Raji (cell line): ENCODE data around the gene LONRF2.

ENCODE experiments used
- POLR2A ChIP-seq: IDR thresholded peaks from 2 replicates; pipeline ENCODE4 v1.6.1; 2011; ENCODE audit warnings: low read depth, low read length, control low read depth; ENCODE audit not compliant: insufficient read depth

Gene LONRF2

GRCh38 chr2:100270381-100271146 lies 51.7 kb downstream of the LONRF2 start:
- TF ChIP-seq POLR2A = no peak

- TF ChIP-seq POLR2A = no peak
These were observed 52.4 kb downstream of the LONRF2 start for GRCh38 chr2:100269889-100270288.

DNA sequence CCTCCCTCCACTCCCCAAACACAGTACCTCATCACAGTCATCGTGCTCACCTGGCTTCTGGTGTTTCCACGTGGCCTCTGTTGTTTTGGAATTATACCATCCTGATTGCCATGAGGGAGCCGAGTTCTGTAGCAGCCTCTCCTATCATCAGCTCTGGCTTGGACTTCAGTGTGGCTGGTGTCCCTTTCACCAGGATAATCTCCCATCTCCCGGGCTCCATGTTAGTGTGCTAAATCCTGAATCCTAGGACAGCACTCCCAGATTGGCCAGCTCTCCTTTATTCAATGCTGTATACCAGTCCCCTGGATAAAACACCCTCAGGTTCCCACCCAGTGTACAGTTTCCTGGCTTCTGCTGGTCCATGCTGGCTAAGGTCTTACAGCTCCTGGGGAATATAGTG lies 53.3 kb downstream of the LONRF2 start:
- TF ChIP-seq POLR2A = no peak

GRCh38 chr2:100267751-100268150 lies 54.5 kb downstream of the LONRF2 start:
- no peak for TF ChIP-seq POLR2A

GRCh38 chr2:100266126-100266525 lies 56.2 kb downstream of the LONRF2 start:
- TF ChIP-seq POLR2A = no peak

DNA sequence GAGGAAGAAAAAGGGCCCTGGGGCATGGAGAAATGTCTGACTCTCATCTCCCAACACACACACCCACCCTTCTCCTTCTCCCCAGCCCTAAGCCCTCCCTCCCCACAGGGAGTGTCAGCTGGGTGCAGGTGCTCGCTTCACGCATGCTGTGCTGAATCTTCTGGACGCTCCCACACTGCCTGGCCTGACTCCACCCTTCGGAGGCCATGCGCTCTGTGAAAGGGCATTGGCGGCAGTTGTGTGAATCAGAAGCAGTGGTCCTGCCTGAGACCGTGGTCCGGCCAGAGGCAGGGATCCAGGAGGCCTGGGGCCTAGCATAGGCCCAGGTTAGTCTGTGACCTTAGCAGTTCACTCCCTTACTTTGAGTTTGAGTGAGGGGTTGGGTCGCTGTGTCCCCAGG lies 57.1 kb downstream of the LONRF2 start:
- TF ChIP-seq POLR2A = no peak

GRCh38 chr2:100264651-100265050 lies 57.6 kb downstream of the LONRF2 start:
- TF ChIP-seq POLR2A = no peak

- TF ChIP-seq POLR2A = no peak
These were observed 58.2 kb downstream of the LONRF2 start for GRCh38 chr2:100264121-100264520.

GRCh38 chr2:100262555-100263320 lies 59.6 kb downstream of the LONRF2 start:
- no peak for TF ChIP-seq POLR2A

- TF ChIP-seq POLR2A = no peak
These were observed 60.3 kb downstream of the LONRF2 start for GRCh38 chr2:100262046-100262445.

DNA sequence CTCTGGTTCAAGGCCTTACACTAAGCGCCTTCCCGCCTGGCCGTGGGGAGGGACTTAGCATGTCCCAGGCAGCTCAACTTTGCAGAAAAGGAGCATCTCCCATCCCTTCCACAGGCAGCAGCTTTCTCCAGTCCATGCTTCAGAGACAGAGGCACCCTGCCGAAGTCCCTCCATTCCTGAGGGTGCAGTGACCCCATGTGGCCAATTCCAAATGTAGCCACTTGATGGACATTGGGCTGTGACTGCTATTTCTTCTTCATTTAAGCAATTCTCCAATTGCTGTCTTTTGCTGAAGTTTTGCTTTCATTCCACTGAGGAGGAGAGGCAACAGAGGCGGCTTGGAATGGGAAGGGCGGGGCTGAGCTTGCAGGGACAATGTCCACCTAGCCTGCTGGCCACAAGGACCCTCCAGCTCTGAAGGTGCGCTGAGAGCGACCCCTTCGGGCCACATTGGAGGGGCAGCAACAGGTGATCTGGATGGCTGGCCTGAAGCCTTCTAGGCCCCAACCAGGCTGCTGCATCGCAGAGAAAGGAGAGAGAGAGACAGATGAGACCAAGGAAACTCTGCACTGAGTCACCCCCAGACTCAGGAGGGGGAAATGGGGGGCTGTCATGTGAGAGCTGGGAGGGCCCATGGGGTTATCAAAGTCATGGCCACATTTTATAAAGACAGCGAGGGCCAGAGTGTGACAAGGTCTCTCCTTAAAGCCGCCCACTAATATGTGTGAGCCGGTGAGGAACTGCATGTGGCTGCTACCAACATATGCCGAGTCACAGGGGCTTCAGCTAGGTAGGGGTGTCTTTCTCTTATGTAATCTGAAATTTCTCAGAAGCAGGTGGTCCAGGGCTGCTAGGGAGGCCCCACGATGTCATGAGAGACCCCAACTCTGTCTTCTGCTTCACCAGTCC lies 61.3 kb downstream of the LONRF2 start:
- TF ChIP-seq POLR2A = no peak

DNA sequence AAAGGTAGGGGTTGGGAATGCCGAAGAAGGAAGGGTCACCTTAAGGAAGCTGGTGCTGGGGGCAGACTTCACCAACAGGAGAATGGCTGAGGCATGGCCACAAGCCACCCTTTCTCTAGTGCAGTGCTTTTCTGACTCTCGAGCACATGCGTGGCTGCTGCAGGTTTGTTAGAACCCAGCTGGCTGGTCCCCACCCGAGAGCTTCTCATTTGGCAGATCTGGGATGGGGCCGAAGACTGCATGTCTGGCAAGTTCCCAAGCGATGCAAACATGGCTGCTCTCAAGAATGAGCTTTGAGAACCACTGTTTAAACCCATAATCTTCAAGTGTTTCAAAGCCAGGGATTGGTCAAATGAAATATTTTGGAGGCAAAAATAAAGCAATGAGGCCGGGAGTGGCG lies 63.2 kb downstream of the LONRF2 start:
- no peak for TF ChIP-seq POLR2A

GRCh38 chr2:100257939-100258338 lies 64.4 kb downstream of the LONRF2 start:
- TF ChIP-seq POLR2A = no peak

DNA sequence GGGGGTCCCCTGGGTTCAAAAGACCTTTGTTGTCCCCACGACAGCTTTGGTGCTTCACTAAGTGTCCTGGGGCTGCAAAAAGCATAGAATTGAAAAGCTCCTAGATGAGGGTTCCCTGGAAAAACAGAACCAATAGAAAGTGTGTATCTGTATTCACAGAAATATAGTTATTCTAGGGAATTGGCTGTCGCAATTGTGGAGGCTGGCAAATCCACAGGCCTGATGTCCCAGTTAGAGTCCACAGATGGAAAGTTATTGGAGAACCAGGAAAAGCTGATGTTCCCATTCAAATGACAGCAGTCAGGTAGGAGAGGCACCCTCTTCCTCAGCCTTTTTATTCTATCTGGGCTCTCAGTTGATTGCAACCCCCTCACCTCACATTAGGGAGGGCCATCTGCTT lies 65.5 kb downstream of the LONRF2 start:
- no peak for TF ChIP-seq POLR2A

DNA sequence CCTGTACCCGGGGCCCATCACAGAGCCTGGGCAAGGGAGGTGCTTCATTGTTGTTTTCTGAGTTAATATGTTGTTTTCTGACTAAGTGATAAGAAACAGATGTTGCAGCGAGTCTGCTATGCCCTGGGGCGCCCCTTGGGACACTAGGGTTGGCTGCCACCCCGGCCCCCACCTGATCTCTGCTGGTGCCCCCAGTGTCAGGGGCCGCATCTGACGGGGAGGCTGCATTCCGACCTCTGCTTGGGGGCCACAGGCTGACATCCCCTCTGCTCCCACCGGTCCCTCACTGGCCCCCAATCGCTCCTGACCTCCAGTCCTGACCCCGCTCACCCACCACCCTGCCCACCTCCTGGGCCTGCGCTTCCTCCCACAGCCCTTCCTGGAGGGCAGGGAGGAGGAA lies 65.9 kb downstream of the LONRF2 start:
- TF ChIP-seq POLR2A = no peak
